Caki2 (cell line): ENCODE data around the gene WDR3. TPM values are rescaled to one million over a fixed set of nuclear protein-coding genes. Genes with fewer than 3 reads are reported as not detected.
"Not testable (repeated sequence)": the region's sequence is repeated elsewhere in the genome, so short reads cannot be mapped to it uniquely, and the experiment has no call there.

Experiments
- DNase-seq: peaks from one replicate; pipeline ENCODE4 v3.0.0-alpha.2; 2015; ENCODE audit warnings: low read depth
- in situ Hi-C: cut with HindIII; loops from 2 replicates; pipeline ENCODE4 v1.10.0; 2016; ENCODE audit warnings: low sequenced_read_pairs, low pct_unique_long_range_greater_than_20kb, mixed read lengths
- total RNA-seq: library from RNA; depleted of rRNA; stranded (reverse); fragments of >200 nt; shearing (Covaris generic); gene quantifications from 2 replicates; pipeline ENCODE4 v1.2.3, GENCODE V29; 2014; ENCODE audit warnings: low replicate concordance; rRNA removed

WDR3 gene
- 19.3 and 21.9 TPM in 2 replicates for total RNA-seq

- in situ Hi-C loops: no loop called here
- DNase-seq: peak; percentile 93
These were observed at the start of gene WDR3, which contains the start of gene GDAP2 for GRCh38 chr1:117929343-117930172. WDR3 (plus strand) TSS chr1:117929739; CDS start chr1:117933320, 3,581 bp downstream. GDAP2 (minus strand) TSS chr1:117929621; CDS start chr1:117920357, 9,264 bp downstream.

- in situ Hi-C loops: no loop called here
- no peak for DNase-seq
These were observed 45.9 kb upstream of the WDR3 start for GRCh38 chr1:117883616-117884015.

GRCh38 chr1:117886101-117886795, 43.3 kb upstream of the WDR3 start:
- DNase-seq: no peak
- in situ Hi-C loops: no loop called here

- in situ Hi-C loops: no loop called here
- DNase-seq: no peak
These were observed 39.1 kb upstream of the WDR3 start for GRCh38 chr1:117890452-117890851.

GRCh38 chr1:117892512-117892911, 37.0 kb upstream of the WDR3 start:
- DNase-seq: no peak
- in situ Hi-C loops: no loop called here

GRCh38 chr1:117894078-117894477, 35.5 kb upstream of the WDR3 start:
- no peak for DNase-seq
- in situ Hi-C loops: no loop called here

- in situ Hi-C loops: no loop called here
- peak; percentile 43 for DNase-seq
These were observed 33.9 kb upstream of the WDR3 start for GRCh38 chr1:117895482-117896114.

- no peak for DNase-seq
- in situ Hi-C loops: no loop called here
These were observed 32.0 kb upstream of the WDR3 start for GRCh38 chr1:117897551-117897950.

- in situ Hi-C loops: no loop called here
These were observed 29.7 kb upstream of the WDR3 start for GRCh38 chr1:117899801-117900200.

GRCh38 chr1:117902944-117903343, 26.6 kb upstream of the WDR3 start:
- DNase-seq: no peak
- in situ Hi-C loops: no loop called here

More at GRCh38 chr1:117899801-117900200, 29.7 kb upstream of the WDR3 start:
- DNase-seq: no peak

- in situ Hi-C loops: no loop called here
- no peak for DNase-seq
These were observed 25.1 kb upstream of the WDR3 start for GRCh38 chr1:117904485-117904884.

GRCh38 chr1:117905019-117905418, 24.5 kb upstream of the WDR3 start:
- no peak for DNase-seq
- in situ Hi-C loops: no loop called here

GRCh38 chr1:117911051-117911450, 18.5 kb upstream of the WDR3 start:
- in situ Hi-C loops: no loop called here
- no peak for DNase-seq

- DNase-seq: no peak
- in situ Hi-C loops: no loop called here
These were observed 10.2 kb upstream of the WDR3 start for GRCh38 chr1:117919376-117919775.

GRCh38 chr1:117921991-117922390, 7.5 kb upstream of the WDR3 start:
- no peak for DNase-seq

GRCh38 chr1:117922717-117923116, 6.8 kb upstream of the WDR3 start:
- in situ Hi-C loops: not testable (repeated sequence)
- peak; percentile 1 for DNase-seq

More at GRCh38 chr1:117921991-117922390, 7.5 kb upstream of the WDR3 start:
- in situ Hi-C loops: no loop called here

- in situ Hi-C loops: no loop called here
- no peak for DNase-seq
These were observed 3.6 kb upstream of the WDR3 start for GRCh38 chr1:117925981-117926380.

GRCh38 chr1:117928881-117929342, 627 bp upstream of the WDR3 start:
- DNase-seq: peak; percentile 60
- in situ Hi-C loops: no loop called here

- DNase-seq: no peak
- in situ Hi-C loops: no loop called here
These were observed 571 bp downstream of the WDR3 start for GRCh38 chr1:117930173-117930447.
